Stimulated activated CD4-positive, alpha-beta T cell treated with anti-CD3 and anti-CD28 coated beads, Interleukin-4, amount 100 ng/mL, for 4 hours (primary cell): ENCODE data around the gene BAIAP3.
A peak's percentile ranks its signal among the peaks of the same experiment; 100 is the strongest.
"Not testable (repeated sequence)": the region's sequence is repeated elsewhere in the genome, so short reads cannot be mapped to it uniquely, and the experiment has no call there.

Experiments
- DNase-seq, 2 experiments: peaks; one replicate each; pipeline ENCODE4 v3.0.0-alpha.2; 2020

Gene BAIAP3

GRCh38 chr16:1319041-1319440, 14.4 kb upstream of the BAIAP3 start:
- no peak for DNase-seq

GRCh38 chr16:1320097-1320496, 13.3 kb upstream of the BAIAP3 start:
- DNase-seq = no peak

GRCh38 chr16:1320658-1321240, 12.7 kb upstream of the BAIAP3 start:
- DNase-seq = no peak

- no peak for DNase-seq
Observed at GRCh38 chr16:1322407-1322806, 11.0 kb upstream of the BAIAP3 start.

GRCh38 chr16:1323296-1324239, 9.9 kb upstream of the BAIAP3 start:
- DNase-seq = no peak

GRCh38 chr16:1324286-1324826, 9.1 kb upstream of the BAIAP3 start:
- DNase-seq = no peak

GRCh38 chr16:1325261-1325660, 8.2 kb upstream of the BAIAP3 start:
- DNase-seq = no peak

GRCh38 chr16:1325673-1326371, 7.6 kb upstream of the BAIAP3 start:
- no peak for DNase-seq

GRCh38 chr16:1326391-1326790, 7.1 kb upstream of the BAIAP3 start:
- no peak for DNase-seq

- DNase-seq = no peak
Observed at GRCh38 chr16:1326946-1327618, 6.4 kb upstream of the BAIAP3 start.

- DNase-seq = no peak
Observed at GRCh38 chr16:1327619-1327947, 5.9 kb upstream of the BAIAP3 start.

GRCh38 chr16:1328136-1328535, 5.3 kb upstream of the BAIAP3 start:
- not testable (repeated sequence) for DNase-seq

- not testable (repeated sequence) for DNase-seq
Observed at GRCh38 chr16:1328961-1329360, 4.5 kb upstream of the BAIAP3 start.

- DNase-seq = no peak
Observed at GRCh38 chr16:1330260-1330914, 3.1 kb upstream of the BAIAP3 start.

- DNase-seq = no peak
Observed at GRCh38 chr16:1330931-1331711, 2.3 kb upstream of the BAIAP3 start.

GRCh38 chr16:1331712-1332617, 1.5 kb upstream of the BAIAP3 start:
- peak in 1 of 2 experiments; percentile 26 for DNase-seq

- no peak for DNase-seq
Observed at GRCh38 chr16:1332618-1333148, 762 bp upstream of the BAIAP3 start.

- DNase-seq = no peak
Observed at GRCh38 chr16:1333854-1334700, 632 bp downstream of the BAIAP3 start.

GRCh38 chr16:1334739-1335138, 1.3 kb downstream of the BAIAP3 start:
- DNase-seq = no peak
